A673 (cell line): Measurements from ENCODE around the gene SRP54. TPM values are rescaled to one million over a fixed set of nuclear protein-coding genes. Genes with fewer than 3 reads are reported as not detected.
"Not testable (repeated sequence)": the region's sequence is repeated elsewhere in the genome, so short reads cannot be mapped to it uniquely, and the experiment has no call there.

Experiments
- BruUV-seq: library from RNA; stranded (reverse); fragments of 400-500 nt; replicated peaks from 2 replicates; lab custom pipeline; 2021; lab: Mats Ljungman, UMichigan
- CTCF ChIA-PET: fragments of 300-600 bp; sonication (Branson Sonifier 250); formaldehyde crosslinking; loops from one replicate; lab custom pipeline; 2022; ENCODE audit warnings: antibody characterized with exemption; lab: Charles Lee
- POLR2A ChIA-PET: fragments of 300-600 bp; sonication (Branson Sonifier 250); formaldehyde crosslinking; loops from one replicate; lab custom pipeline; 2022; ENCODE audit warnings: antibody characterized with exemption; ENCODE audit not compliant: low non-redundant PET; lab: Charles Lee
- DNase-seq: peaks from one replicate; pipeline ENCODE4 v3.0.0-alpha.2; 2015; ENCODE audit warnings: low spot score
- H3K27ac ChIP-seq: fragments of 200-600 bp; sonication (generic); 2 replicates; pipeline ENCODE4 v1.5.1; 2016; ENCODE audit warnings: mixed run types, low read depth, mild to moderate bottlenecking, mixed read lengths, antibody characterized with exemption, low read length; ENCODE audit not compliant: poor library complexity, severe bottlenecking
- H3K27me3 ChIP-seq: fragments of 200-600 bp; sonication (generic); replicated peaks from 2 replicates; pipeline ENCODE4 v1.6.1; 2017; ENCODE audit warnings: mixed run types, low read depth, mild to moderate bottlenecking, mixed read lengths, antibody characterized with exemption, low read length; ENCODE audit not compliant: insufficient read depth, poor library complexity
- H3K36me3 ChIP-seq: fragments of 200-600 bp; sonication (generic); 2 replicates; pipeline ENCODE4 v1.6.1; 2016; ENCODE audit warnings: mixed run types, mild to moderate bottlenecking, mixed read lengths, antibody characterized with exemption, low read length; ENCODE audit not compliant: insufficient read depth, poor library complexity, severe bottlenecking
- H3K4me1 ChIP-seq: fragments of 200-600 bp; sonication (generic); 2 replicates; pipeline ENCODE4 v1.6.1; 2017; ENCODE audit warnings: mixed run types, mild to moderate bottlenecking, mixed read lengths, antibody characterized with exemption, low read length; ENCODE audit not compliant: insufficient read depth, poor library complexity, severe bottlenecking
- H3K4me3 ChIP-seq: fragments of 200-600 bp; sonication (generic); 2 replicates; pipeline ENCODE4 v1.5.1; 2016; ENCODE audit warnings: low read depth, mixed run types, mild to moderate bottlenecking, mixed read lengths, low read length; ENCODE audit not compliant: poor library complexity, severe bottlenecking
- H3K9me3 ChIP-seq: fragments of 200-600 bp; sonication (generic); 2 replicates; pipeline ENCODE4 v1.6.1; 2016; ENCODE audit warnings: mixed run types, low read depth, mild to moderate bottlenecking, mixed read lengths, antibody characterized with exemption, low read length; ENCODE audit not compliant: poor library complexity, severe bottlenecking
- CTCF ChIP-seq: fragments of 300-800, 200-600 bp; sonication (generic); conservative IDR thresholded peaks from 2 replicates; pipeline ENCODE4 v1.5.1; 2017; ENCODE audit warnings: low read depth, mild to moderate bottlenecking, antibody characterized with exemption, low read length, moderate library complexity, mixed read lengths
- EZH2 ChIP-seq: fragments of 200-600 bp; sonication (generic); IDR thresholded peaks from 2 replicates; pipeline ENCODE4 v1.6.1; 2017; ENCODE audit warnings: borderline replicate concordance, low read depth, mild to moderate bottlenecking, mixed read lengths, antibody characterized with exemption, low read length; ENCODE audit not compliant: poor library complexity, severe bottlenecking
- intact Hi-C: fragments of 100-400 bp; cut with micrococcal nuclease; formaldehyde crosslinking; loops from one replicate; pipeline ENCODE4 v1.10.0; 2022; ENCODE audit not compliant: unreplicated experiment
- total RNA-seq: library from RNA; stranded (reverse); gene quantifications from 2 replicates; pipeline ENCODE4 v1.2.3, GENCODE V29; 2021

Gene SRP54
- total RNA-seq, 1 experiment from 2014 or later: 60.2 TPM

GRCh38 chr14:35032562-35032961 lies 49.8 kb downstream of the SRP54 start:
- CTCF ChIA-PET: no interaction called here
- no TSS peak for BruUV-seq
- no peak for DNase-seq
- Histone ChIP-seq H3K27me3 (no peaks in the 10 kb centered on the region), H3K36me3 (peaks cover 17% of the 10 kb centered on the region), H3K9me3 (no peaks in the 10 kb centered on the region), H3K4me3 (no peak overlapping the region), H3K27ac (no peak overlapping the region), H3K4me1 (no peaks in the 10 kb centered on the region)
- TF ChIP-seq CTCF (no peak), EZH2 (no peak)
- intact Hi-C loops: no loop called here
- POLR2A ChIA-PET: no interaction called here

- no peaks in the 10 kb centered on the region for H3K27me3 ChIP-seq
- BruUV-seq: no TSS peak
- H3K27ac ChIP-seq: no peak overlapping the region
- H3K36me3 ChIP-seq: peaks cover 3% of the 10 kb centered on the region
- DNase-seq: no peak
- no peaks in the 10 kb centered on the region for H3K4me1 ChIP-seq
- ChIA-PET POLR2A (no interaction called here), CTCF (no interaction called here)
- H3K4me3 ChIP-seq: no peak overlapping the region
- intact Hi-C loops: no loop called here
- TF ChIP-seq CTCF (no peak), EZH2 (no peak)
- no peaks in the 10 kb centered on the region for H3K9me3 ChIP-seq
Measured at GRCh38 chr14:35034440-35034833, 51.6 kb downstream of the SRP54 start.

- BruUV-seq, intact Hi-C loops, POLR2A ChIA-PET: not testable (repeated sequence)
Measured at GRCh38 chr14:35034944-35035554, 52.3 kb downstream of the SRP54 start.

GRCh38 chr14:35038312-35038711 lies 55.5 kb downstream of the SRP54 start:
- CTCF ChIA-PET, POLR2A ChIA-PET: not testable (repeated sequence)

More at GRCh38 chr14:35034944-35035554, 52.3 kb downstream of the SRP54 start:
- H3K27ac ChIP-seq, H3K36me3 ChIP-seq, H3K4me3 ChIP-seq, CTCF ChIA-PET, H3K27me3 ChIP-seq, H3K9me3 ChIP-seq, DNase-seq, H3K4me1 ChIP-seq: not testable (repeated sequence)

More at GRCh38 chr14:35038312-35038711, 55.5 kb downstream of the SRP54 start:
- H3K4me3 ChIP-seq, H3K27me3 ChIP-seq, intact Hi-C loops, H3K4me1 ChIP-seq, H3K9me3 ChIP-seq, H3K27ac ChIP-seq, BruUV-seq, DNase-seq, H3K36me3 ChIP-seq: not testable (repeated sequence)
